Left renal cortex interstitium (tissue), 4 donors: Measurements from ENCODE around the gene GAK. TPM values are rescaled to one million over a fixed set of nuclear protein-coding genes. Genes with fewer than 3 reads are reported as not detected.
"Not testable (repeated sequence)": the region's sequence is repeated elsewhere in the genome, so short reads cannot be mapped to it uniquely, and the experiment has no call there.

Source experiments
- DNase-seq, 4 donors: peaks; one replicate each; pipeline ENCODE4 v3.0.0-alpha.2; 2013; ENCODE audit warnings: low read depth in 4 of 4, low spot score in 2 of 4, missing footprints in 1 of 4
- polyA plus RNA-seq, 4 donors: library from polyadenylated mRNA; unstranded; fragments of 120-200 nt; gene quantifications; one replicate each; pipeline ENCODE4 v1.2.1, GENCODE V29; 2013; ENCODE audit not compliant: insufficient read length in 4 of 4

The GAK gene
- polyA plus RNA-seq, 4 donors: 47.4 to 91.5 (median 70.5) TPM

DNA sequence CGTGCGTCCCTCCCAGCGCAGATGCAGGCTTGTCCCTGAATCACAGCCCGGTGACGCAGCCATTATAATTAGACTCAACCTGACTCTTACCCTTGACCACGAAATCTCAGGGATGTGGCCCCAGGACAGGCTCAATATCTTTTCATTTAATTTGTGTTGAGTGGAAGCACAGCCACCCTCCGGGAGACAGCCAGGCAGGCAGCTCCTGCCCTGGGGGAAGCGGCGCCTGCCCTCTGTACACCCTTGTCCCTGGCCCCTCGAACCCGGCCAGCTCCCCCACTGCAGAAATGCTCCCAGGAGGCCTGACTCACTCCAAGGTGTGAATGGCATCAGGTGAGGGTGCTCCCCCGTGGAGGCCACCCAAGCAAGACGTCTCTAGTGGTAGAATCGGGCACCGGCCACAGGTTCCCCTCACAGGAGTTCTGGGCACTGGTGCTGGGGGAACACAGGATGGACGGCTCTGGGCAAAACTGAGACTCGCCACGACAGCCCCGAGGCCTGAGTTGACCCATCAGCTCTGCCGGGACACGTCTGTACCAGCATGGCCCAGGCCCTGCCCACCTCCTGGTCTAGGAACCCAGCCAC, 108.8 kb downstream of the GAK start:
- DNase-seq: no peak

DNA sequence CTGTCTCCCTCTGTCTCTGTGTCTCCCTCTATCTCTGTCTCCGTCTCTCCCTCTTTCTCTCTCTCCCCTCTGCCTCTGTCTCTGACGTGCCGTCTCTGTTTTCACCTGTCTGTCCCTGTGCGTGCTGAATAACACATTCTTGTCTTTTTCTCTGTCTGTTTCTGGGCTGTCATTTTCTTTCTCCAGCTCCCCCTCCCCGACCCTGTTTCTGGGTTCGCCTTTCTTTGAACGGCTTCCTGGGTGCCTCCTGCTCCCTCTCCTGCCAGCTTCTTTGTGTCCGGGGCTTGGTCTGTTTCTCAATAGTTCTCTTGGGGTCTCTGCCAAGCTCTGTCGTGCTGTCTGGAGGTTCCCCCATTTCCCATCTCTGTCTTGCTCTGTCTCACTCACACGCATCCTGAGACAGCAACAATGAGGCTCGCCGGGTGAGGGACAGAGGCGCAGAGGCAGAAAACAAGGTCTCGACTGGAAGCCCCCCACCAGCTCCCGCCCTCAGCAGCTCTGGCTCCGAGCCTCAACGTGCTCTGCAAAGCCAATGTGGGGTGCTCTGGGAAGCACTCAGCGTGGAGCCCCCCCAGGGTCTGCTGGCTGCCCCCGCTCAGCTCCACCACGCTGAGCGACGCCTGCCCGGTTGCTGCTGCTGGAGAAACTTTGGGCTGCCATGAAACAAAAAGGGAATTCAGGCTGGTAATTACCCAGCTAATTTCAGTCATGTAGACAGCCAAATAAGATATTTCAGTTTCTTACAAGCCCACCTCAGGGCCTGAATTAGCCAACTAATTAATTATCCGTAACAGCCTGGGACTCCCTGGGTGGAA, 109.5 kb downstream of the GAK start:
- no peak for DNase-seq

DNA sequence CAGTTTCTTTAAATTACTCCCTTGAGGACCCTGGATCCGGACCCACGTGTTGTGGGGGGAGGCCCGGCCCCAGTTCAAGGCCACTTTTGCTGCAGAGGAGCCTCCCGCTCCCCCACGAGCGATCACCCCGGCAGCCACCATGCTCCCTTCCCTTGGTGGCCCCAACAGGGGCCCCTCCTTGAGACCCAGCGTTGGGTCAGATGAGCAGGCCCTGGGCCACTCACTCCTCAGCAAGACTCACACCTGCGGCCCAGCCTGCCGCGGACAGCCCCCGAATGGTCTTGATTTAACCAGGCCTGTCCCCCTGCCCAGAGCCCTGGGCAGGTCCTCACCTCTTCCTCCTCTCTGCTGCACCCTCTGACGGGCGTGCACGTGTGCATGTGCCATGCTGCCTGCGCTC, 110.5 kb downstream of the GAK start:
- DNase-seq: no peak

DNA sequence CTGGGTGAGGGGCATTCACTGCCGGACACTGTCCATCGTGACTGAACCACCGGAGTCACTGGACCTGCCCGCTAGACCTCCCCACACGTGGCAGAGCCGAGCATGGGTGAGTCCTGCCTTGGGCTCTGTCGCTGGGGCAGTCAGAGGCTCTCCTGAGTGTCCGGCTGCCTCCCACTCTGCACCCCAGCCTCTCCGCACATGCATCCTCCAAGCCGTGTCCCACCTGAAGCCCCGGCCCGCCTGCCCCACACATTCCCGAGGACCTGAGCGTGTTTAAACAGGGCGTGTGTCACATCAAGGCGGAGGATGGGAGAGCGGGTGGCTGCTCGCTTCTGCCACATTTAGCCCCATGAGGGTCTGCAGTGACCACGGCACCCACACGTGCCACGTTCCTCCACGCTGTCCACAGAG, 110.9 kb downstream of the GAK start:
- no peak for DNase-seq

DNA sequence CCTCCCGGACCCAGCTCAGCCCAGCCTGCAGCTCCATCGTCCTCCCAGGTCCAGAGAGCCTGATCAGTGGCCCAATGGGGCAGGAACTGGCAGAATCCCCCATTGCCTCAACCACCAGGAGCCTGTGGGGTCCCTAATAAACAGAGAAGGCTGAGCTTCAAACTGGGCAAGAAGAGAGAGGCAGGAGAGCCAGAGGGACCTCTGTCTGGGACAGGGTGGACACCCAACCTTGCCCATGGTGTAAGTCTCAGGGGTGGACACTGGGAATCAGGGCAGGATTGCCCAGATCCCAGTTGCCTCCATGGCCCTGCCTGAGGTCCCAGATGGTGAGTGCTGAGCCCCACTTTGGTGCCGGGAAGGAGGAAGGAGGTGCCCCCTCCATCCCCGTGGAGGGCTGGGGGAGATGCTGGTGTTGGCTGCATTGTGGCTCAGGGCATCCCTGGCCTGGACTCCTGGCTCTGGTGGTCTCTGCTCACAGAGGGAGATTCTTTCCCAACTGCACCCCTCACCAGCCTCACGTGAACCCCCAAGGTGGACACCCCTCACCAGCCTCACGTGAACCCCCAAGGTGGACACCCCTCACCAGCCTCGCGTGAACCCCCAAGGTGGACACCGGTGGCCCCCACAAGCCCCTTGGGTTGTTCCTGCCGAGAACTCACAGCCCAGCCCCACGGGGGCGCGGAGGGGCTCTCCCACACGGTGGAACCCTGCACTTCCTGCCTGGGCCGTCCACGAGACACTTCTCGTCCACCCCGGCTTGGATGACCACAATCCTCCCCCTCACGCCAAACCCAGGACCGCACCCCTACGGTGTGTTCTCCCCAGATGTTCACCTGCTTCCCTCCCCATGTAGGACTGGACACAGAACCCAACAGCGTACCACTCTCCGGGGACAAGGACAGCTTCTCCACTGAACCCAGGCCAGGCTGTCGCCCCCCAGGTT, 111.6 kb downstream of the GAK start:
- no peak for DNase-seq

DNA sequence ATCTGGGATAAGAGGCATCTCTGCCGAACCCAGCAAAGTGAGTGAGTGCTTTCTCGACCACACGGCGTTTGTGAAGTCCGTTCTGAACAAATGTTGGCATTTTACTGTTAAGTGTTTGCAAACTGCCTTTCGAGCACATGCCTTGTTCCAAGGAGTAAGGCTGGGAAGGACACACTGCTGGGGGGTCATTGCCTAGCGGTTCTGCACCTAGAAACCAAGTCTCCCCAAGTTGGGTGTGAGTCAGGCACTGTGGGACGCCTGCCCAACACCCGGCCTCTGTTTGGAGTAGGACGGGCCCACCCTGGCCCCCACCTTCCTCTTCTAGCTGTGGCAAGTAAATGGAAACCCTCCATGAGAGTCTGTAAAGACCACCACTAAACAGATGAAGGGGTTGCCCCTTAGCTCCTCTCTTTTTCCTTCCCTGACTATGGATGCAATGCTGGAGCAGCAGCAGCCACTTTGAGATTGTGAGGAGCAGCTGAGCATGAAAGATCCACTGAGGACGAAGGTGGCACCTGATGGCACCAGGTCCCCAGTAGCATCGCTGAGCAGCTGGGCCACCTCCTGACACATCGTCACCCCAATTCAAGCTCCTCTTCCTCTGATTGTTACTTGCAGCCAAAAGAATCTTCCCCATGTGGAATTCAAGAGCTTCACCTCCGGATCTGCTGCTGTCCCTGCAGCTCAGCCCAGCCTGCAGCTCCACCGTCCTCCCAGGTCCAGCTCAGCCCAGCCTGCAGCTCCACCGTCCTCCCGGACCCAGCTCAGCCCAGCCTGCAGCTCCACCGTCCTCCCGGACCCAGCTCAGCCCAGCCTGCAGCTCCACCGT, 112.5 kb downstream of the GAK start:
- no peak for DNase-seq

DNA sequence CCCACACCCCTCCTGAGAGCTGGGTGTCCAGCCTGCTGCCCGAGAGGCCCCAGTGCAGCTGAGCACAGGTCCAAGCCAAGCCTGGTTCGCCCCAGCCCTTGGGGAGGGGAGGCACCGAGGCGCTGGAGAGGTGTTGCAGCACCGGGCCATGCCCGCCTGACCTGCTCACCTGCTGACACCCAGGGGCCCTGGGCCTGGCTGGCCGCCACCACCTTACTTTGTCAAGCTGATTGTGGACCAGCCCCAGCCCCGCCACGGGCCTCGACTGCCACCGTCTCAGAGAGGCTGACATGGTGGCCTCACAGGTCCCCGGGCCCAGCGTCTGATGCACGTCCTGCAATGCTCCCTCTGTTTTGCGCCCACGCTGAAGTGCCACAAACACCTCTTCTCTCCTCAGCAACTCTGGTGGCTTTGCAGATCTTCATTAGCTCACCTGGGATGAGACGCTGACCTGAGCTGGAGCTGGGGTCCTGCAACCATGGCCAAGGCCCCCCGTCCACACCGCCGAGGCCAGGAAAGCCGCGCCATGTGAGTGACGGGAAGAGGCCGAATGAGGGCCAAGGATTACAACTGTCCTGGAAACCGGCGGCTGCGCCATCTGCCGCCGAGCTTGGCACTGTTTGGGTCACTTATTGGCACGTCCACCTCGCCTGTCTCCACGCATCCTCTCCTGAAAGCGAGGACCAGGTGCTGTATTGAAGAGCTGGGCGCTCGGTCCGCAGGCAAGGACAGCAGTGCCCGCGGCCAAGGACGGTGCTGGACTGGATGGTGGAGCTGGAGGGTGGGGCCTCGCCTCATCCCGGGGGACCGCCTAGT, 113.8 kb downstream of the GAK start:
- DNase-seq: no peak

DNA sequence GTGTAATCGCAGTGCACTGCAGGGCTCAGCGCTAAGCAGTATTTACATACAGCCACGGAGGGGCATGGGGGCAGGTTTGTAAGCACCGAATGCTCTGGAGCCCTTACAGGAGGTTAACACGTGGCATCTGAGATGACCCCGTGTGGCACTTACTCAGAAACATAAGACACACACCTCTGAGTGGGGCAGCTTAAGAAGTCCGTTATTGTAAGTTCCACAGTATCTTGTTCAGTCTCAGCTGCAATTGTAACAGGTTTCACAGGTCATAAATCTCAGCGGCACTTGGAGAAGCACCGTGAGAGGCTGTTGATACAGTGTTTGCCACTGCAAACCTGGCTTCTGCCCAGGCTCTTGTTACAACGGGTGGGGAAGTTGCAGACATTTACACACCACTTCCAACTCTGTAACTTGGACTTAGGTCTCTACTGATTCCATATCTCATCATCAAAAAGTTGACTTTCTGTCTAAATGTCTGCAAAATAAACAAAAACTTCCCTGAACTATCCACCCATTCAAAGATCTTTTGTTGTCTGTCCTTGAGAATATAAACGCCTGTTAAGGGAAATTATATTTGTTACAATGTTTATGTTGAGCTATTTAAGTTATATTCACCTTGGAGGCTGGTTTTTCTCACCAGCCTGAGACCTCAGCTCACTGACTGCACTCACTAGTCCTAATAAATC, 116.5 kb downstream of the GAK start:
- peak in 2 of 4 donors; percentile 63 to 64 for DNase-seq

DNA sequence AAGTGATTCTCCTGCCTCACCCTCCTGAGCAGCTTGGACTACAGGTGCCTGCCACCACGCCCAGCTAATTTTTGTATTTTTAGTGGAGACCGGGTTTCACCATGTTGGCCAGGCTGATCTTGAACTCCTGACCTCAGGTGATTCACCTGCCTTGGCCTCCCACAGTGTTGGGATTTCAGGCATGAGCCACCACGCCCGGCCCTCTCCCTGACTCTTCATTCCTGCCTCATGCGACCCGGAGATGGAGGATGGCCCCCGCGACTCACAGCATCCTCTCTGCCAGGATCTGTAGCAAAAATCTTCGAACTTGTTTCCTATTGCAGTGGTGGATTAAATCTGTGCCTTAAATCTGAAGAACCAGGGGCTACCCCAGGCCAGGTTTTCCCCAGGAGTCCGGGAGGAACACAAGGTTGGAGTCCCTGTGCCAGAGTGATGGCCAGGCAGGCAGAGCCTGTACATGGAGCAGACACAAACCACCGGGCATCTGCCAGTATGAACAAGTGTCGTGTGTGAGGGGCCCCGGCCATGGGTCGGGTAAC, 117.7 kb downstream of the GAK start:
- DNase-seq: no peak

DNA sequence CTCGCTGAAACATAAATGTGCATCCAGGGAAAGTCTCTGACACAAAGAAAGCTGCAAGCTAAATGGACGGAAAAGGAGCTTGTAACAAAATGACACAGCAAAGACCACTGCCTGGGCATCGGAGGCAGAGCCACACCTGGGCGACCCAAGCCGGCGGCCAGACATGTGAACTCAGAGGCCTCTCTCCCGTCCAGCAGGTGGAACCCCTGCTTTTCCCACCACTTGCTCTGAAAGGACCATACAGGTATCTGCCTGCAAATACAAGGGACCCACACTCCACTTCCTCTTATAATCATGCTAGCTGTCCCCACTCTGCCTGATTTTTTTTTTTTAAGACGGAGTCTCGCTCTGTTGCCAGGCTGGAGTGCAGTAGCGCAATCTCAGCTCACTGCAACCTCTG, 118.2 kb downstream of the GAK start:
- no peak for DNase-seq

DNA sequence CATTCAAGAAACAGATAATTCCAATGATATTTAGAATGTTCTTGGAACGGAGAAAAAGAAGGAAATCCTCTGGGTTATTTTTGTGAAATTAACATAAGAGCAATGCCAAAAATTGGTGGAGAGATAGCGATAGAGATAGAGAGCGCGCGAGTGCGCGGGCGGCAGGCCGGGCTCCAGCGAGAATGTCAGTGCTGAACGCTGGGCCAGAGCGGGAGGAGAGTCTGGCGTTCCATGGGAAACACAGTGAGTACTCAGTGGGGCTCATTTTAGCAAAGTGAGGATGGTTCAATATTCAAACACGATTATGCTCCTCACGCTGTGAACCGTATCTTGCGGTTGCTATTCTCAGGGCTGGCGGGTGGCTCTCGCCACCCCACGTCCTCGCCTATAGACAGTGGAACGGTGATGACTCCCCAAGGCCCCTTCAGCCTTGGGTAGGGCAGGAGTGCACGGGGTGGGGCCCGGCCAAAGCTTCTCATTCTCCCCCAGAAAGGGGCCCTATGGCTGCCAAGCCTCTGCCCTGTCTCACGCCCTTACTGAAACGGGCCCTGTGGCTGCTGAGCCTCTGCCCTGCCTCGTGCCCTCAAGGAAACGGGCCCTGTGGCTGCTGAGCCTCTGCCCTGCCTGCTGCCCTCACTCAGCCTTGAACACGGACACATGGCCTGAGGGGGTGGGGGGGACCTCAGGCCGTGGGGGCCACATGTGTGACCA, 123.1 kb downstream of the GAK start:
- no peak for DNase-seq

DNA sequence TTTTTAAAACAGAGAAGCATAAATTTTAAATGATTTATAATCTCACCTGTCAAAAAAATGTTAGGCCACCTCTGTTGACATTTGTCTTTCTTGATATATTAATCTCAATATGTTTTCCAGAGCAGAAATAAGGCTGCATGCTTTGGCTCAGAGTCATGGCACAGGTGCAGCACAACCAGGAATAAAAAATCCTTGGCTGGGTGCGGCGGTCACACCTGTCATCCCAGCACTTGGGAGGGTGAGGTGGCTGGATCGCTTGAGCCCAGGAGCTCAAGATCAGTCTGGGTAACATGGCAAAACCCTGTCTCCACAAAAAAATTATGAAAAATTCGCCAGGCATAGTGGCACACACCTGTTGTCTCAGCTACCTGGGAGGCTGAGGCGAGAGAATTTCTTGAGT, 124.3 kb downstream of the GAK start:
- no peak for DNase-seq

DNA sequence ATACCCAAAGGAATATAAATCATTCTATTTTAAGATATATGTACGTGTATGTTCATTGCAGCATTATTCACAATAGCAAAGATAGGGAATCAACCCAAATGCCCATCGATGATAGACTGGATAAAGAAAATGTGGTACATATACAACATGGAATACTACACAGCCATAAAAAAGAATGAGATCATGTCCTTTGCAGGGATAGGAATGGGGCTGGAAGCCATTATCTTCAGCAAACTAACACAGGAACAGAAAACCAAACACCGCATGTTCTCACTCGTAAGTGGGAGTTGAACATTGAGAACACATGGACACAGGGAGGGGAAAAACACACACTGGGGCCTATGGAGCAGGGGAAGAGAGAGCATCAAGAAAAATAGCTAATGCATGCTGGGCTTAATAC, 125.1 kb downstream of the GAK start:
- not testable (repeated sequence) for DNase-seq

DNA sequence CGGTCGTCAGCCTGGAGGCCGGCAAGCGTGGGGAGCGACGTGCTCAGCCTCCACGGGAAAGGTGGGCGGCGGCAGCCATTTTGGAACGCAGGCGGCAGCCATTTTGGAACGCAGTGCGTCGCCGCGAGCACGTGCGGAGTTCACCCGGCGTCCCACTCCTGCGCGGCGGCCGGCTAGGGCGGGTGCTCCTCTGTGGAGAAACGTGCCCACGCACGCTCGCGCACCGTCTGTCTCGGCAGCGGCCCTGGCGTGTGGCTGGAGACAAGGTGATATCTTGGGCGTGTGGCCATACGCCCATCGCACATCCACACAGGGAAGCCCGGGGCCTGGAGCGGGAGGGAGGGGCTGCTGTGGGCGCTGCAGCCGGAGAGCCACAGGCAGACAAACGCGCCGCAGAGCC, 127.3 kb downstream of the GAK start:
- no peak for DNase-seq

DNA sequence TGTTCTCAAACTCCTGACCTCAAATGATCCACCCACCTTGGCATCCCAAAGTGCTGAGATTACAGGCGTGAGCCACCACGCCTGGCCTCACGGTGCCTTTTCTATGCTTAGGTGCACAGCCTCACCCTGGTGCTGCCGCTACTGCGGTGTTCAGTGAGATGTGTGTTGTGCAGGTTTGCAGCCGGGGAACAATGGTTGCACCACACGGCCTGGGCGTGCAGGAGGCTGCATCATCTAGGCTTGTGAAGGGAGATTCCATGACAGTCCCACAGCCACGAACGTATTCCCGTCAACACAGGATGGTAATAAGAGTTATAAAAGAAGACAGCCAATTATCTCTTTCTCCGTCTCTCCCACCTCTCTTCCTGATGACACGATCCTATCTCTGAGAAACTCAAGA, 128.2 kb downstream of the GAK start:
- DNase-seq: no peak

DNA sequence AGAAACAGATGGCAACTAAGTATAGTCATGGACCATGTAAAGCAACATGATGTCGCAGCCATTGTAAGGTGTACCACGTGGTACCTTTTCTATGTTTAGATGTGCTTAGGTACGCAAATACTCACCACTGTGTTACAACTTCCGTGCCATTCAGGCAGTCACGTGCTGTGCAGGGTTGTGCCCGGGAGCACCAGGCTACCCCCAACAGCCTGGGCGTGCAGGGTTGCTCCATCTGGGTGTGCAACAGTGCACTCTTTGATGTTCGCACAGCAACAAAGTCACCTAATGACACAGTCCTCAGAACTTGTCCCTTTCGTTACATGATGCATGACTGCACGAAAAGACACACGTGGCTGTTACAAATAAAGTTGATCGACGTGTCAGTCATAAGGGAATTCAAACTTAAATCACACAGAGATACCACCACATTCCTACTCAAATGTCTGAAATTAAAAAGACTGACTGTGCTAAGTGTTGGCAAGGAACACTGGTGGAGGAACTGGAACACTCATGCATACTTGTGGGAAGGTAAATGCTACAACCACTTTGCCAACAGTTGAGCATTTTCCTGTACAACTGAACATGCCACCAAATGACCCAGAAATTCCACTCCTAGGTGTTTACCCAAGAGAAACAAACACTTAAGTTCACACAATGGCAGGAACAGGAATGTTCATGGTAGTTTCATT, 130.5 kb downstream of the GAK start:
- no peak for DNase-seq
